Fibroblast of upper back skin (primary cell): ENCODE data around the gene SESTD1.
"Not testable (repeated sequence)": the region's sequence is repeated elsewhere in the genome, so short reads cannot be mapped to it uniquely, and the experiment has no call there.

Source experiments
- DNase-seq: peaks from one replicate; pipeline ENCODE4 v3.0.0-alpha.2; 2013

Gene SESTD1

GRCh38 chr2:179096090-179096489, 168.5 kb downstream of the SESTD1 start:
- DNase-seq: no peak

- not testable (repeated sequence) for DNase-seq
These were observed 171.7 kb downstream of the SESTD1 start for GRCh38 chr2:179092912-179093311.

- no peak for DNase-seq
These were observed 181.9 kb downstream of the SESTD1 start for GRCh38 chr2:179082697-179083096.

- DNase-seq: no peak
These were observed 182.7 kb downstream of the SESTD1 start for GRCh38 chr2:179081954-179082353.

GRCh38 chr2:179072527-179072926, 192.1 kb downstream of the SESTD1 start:
- DNase-seq: no peak

DNA sequence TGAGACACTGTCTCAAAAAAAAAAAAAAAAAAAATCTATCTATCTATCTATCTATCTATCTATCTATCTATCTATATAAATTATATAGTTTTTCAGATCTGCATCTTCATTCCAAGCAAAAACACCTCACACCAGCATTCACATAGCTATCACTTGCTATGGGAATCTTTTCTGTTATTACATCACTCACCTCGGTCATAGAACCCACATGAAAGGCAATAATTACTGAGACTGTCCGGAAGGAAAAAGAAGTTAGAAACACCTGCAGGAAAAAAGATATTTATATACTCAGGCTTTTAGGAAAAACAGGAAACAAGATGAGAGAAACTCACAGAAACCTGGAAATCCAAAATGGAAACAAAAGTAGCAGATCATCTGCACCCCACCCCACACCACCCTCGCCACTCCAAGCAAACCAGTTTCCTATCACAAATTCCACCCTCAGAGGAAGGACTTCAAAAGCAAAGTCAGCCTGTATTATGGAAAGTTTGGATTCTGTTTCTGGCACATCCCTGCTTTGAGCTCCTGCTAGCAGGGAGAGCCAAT, 192.7 kb downstream of the SESTD1 start:
- no peak for DNase-seq

- DNase-seq: no peak
These were observed 193.7 kb downstream of the SESTD1 start for GRCh38 chr2:179070895-179071294.

DNA sequence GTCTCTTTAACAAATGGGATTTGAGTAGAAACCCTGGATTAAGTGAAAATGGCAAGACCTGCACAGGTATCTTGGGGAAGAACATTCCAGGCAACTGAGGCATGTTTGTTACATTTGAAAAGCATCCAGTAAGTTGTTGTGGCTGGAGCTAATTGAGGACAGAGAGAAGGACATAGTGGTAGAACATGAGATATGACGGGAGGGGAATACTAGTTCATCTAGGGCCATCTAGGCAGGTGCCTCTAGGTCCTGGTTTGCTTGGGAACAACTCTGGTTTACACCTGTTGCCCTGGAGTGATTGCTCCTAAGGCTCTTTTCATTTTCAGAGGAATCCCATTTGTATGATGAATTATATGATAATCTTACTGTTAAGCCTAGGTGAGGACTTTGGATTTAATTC, 194.9 kb downstream of the SESTD1 start:
- DNase-seq: no peak

DNA sequence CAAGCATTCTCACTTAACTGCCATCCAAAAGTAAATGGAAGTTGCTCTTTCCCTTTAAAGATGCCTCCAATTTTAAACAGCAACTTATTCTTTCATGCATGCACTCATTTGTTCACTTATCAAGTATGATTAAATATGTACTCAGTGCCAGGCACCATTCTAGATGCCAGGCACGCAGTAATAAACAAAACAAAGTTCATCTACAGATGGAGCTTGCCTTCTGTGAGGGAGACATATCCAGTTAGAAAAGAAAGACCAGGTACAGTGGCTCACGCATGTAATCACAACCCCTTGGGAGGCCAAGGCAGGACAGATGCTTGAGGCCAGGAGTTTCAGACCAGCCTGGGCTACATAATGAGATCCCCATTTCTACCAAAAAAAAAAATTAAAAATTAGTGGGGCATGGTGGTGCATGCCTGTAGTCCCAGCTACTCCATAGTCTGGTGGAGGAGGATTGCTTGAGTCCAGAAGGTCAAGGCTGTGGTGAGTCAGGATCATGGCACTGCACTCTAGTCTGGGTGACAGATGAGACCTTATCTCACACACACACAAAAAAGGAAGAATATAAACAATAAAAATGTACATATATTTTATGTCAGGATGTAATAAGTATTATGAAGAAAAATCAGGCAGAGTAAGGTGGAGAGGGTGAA, 195.5 kb downstream of the SESTD1 start:
- no peak for DNase-seq

GRCh38 chr2:179059026-179059700, 205.5 kb downstream of the SESTD1 start:
- DNase-seq: no peak

DNA sequence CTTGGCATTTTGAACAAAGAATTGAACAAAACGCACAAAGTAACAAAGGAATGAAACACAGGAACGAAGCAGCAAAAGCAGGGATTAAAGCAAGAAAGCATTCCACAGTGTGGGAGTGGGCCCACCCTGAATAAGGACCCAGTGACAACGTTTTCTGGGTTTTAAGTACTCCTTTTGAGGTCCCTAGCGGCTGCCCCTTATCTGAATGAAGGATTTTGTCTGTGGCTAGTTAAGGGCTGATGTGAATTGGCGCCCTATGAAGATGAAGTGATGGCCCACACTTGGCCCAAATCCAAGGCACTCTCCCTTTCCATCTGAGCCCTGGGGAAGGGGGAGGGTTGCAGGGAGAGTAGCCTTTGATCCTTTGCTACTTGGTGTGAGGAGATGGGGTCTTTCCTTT, 206.9 kb downstream of the SESTD1 start:
- DNase-seq: no peak

DNA sequence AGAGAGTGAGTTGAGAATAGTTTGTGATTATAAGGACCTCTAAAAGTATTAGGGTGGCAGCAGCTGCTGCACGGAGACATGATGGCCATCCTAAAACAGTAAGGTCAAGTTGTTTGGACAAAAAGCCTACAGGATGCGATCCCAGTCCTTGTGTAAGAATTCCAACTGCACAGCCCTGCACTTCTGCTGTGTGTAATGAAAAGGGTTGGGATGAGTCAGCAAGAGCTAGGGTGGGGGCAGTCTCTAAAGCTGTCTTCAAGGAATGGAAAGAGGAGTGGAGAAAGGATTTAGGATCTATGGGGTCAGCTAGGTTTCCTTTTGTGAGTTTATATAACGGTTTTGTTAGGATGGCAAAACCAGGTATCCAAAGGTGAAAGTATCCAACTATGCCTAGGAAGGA, 211.1 kb downstream of the SESTD1 start:
- DNase-seq: peak; percentile 7
